HepG2 (cell line): Measurements from ENCODE around the gene HMGN5. TPM values are rescaled to one million over a fixed set of nuclear protein-coding genes. Genes with fewer than 3 reads are reported as not detected.

ENCODE experiments used
- ATAC-seq: fragments of 200-7000 bp; cut with Tn5 transposase; 3 replicates; pipeline ENCODE4 v1.9.1; 2020; ENCODE audit warnings: mild to moderate bottlenecking, moderate library complexity
- BruUV-seq: library from RNA; stranded (reverse); fragments of 400-500 nt; replicated peaks from 2 replicates; lab custom pipeline; 2021; lab: Mats Ljungman, UMichigan
- CTCF ChIA-PET: fragments of 300-600 bp; formaldehyde crosslinking; extraction: SDS; loops from one replicate; lab custom pipeline; 2021; ENCODE audit warnings: low total read pairs, inconsistent platforms, low intra/inter-chr PET ratio; lab: Yijun Ruan, JAX
- POLR2A ChIA-PET: fragments of 350-600 bp; sonication (Branson Sonifier 250); formaldehyde crosslinking; loops from one replicate; lab custom pipeline; 2020; ENCODE audit warnings: antibody characterized with exemption, inconsistent platforms; lab: Yijun Ruan, JAX
- DNase-seq: peaks from one replicate; pipeline ENCODE4 v3.0.0-alpha.2; 2015; ENCODE audit warnings: low spot score
- FAIRE-seq: peaks from 3 replicates; lab custom pipeline; 2011; peaks lifted over from hg19 to GRCh38; lab: Jason Lieb, UNC
- H2AFZ ChIP-seq: one replicate; pipeline ENCODE4 v1.6.1; 2011; ENCODE audit warnings: low read length, inconsistent platforms
- H3K27ac ChIP-seq: fragments of 300-600 bp; 3 replicates; pipeline ENCODE4 v1.8.0; 2011; ENCODE audit warnings: mixed run types, mild to moderate bottlenecking, mixed read lengths, low read length, inconsistent platforms; ENCODE audit not compliant: insufficient read depth; ENCODE audit errors: extremely low read length
- H3K27me3 ChIP-seq, 2 experiments: fragments of 200-600 bp in 1 of 2; 2 replicates in 1 of 2; 3 replicates in 1 of 2; pipeline versions ENCODE4 v1.6.0 to v1.8.0; 2011; ENCODE audit warnings: low read length in 2 of 2, mild to moderate bottlenecking in 2 of 2, moderate library complexity in 2 of 2, inconsistent platforms in 1 of 2; ENCODE audit not compliant: insufficient read depth in 2 of 2, control insufficient read depth in 1 of 2
- H3K36me3 ChIP-seq, 2 experiments: fragments of 200-600 bp in 1 of 2; replicated peaks in 1 of 2; 2 replicates in 1 of 2; 3 replicates in 1 of 2; pipeline versions ENCODE4 v1.5.1 to v1.8.0; 2011; ENCODE audit warnings: low read length in 2 of 2, inconsistent platforms in 1 of 2; ENCODE audit not compliant: insufficient read depth in 2 of 2, control insufficient read depth in 1 of 2
- H3K4me1 ChIP-seq: 2 replicates; pipeline ENCODE4 v1.5.1; 2012; ENCODE audit warnings: low read length, inconsistent platforms; ENCODE audit not compliant: insufficient read depth
- H3K4me2 ChIP-seq: 2 replicates; pipeline ENCODE4 v1.6.0; 2011; ENCODE audit warnings: low read depth, low read length, inconsistent platforms
- H3K4me3 ChIP-seq, 3 experiments: fragments of 200-600 bp in 1 of 3; sonication (generic), shearing (Covaris generic) in 1 of 3; replicated peaks in 1 of 3; 2 replicates each; pipeline ENCODE4 v1.5.1; 2011 to 2016; ENCODE audit warnings: low read length in 3 of 3, inconsistent platforms in 2 of 3, low read depth in 2 of 3, mild to moderate bottlenecking in 2 of 3, control low read depth in 1 of 3, mixed read lengths in 1 of 3; ENCODE audit not compliant: insufficient read depth in 1 of 3
- H3K79me2 ChIP-seq: one replicate; pipeline ENCODE4 v1.6.1; 2011; ENCODE audit warnings: low read length, inconsistent platforms; ENCODE audit not compliant: insufficient read depth
- H3K9ac ChIP-seq: 2 replicates; pipeline ENCODE4 v1.6.0; 2011; ENCODE audit warnings: mild to moderate bottlenecking, low read depth, low read length, inconsistent platforms; ENCODE audit not compliant: insufficient read depth
- H3K9me3 ChIP-seq: 2 replicates; pipeline ENCODE4 v1.5.1; 2012; ENCODE audit warnings: mild to moderate bottlenecking, low read length
- H4K20me1 ChIP-seq: 2 replicates; pipeline ENCODE4 v1.6.0; 2011; ENCODE audit warnings: inconsistent platforms, mild to moderate bottlenecking, low read length, moderate library complexity; ENCODE audit not compliant: insufficient read depth
- AGO2 ChIP-seq: fragments of 200-400 bp; formaldehyde crosslinking; optimal IDR thresholded peaks from 2 replicates; pipeline ENCODE3; 2017; ENCODE audit warnings: mild to moderate bottlenecking, low read depth, low read length, moderate library complexity
- CENPX ChIP-seq: sonication (generic); formaldehyde crosslinking; IDR thresholded peaks from 2 replicates; pipeline ENCODE4 v1.9.0; 2021; ENCODE audit warnings: mild to moderate bottlenecking, missing genetic modification reagents, moderate library complexity
- CTCF ChIP-seq: sonication (generic); formaldehyde crosslinking; IDR thresholded peaks from 2 replicates; pipeline ENCODE4 v1.5.0; 2020; ENCODE audit warnings: mild to moderate bottlenecking, missing genetic modification reagents, moderate library complexity
- DDIT3 ChIP-seq: sonication (generic); formaldehyde crosslinking; IDR thresholded peaks from 2 replicates; pipeline ENCODE4 v1.4.0; 2020; ENCODE audit warnings: mild to moderate bottlenecking, missing genetic modification reagents
- FOXA1 ChIP-seq, 2 experiments: fragments of 450-650 bp in 1 of 2; sonication (generic) in 1 of 2; formaldehyde crosslinking in 1 of 2; IDR thresholded peaks; 2 replicates each; pipeline versions ENCODE4 v1.4.0 to v1.6.1; 2016 to 2020; ENCODE audit warnings: missing genetic modification reagents in 1 of 2
- KDM4B ChIP-seq: sonication (generic); formaldehyde crosslinking; IDR thresholded peaks from 2 replicates; pipeline ENCODE4 v1.4.0; 2020; ENCODE audit warnings: missing genetic modification reagents
- KLF16 ChIP-seq, 2 experiments: sonication (generic) in 1 of 2; formaldehyde crosslinking in 1 of 2; IDR thresholded peaks; 2 replicates each; pipeline versions ENCODE4 v1.6.1 to v1.8.0; 2016 to 2023; ENCODE audit warnings: missing genetic modification reagents in 2 of 2, missing compliant biosample characterization in 1 of 2
- NFIB ChIP-seq: sonication (generic); formaldehyde crosslinking; IDR thresholded peaks from 2 replicates; pipeline ENCODE4 v1.9.0; 2021; ENCODE audit warnings: missing genetic modification reagents, mild to moderate bottlenecking, borderline replicate concordance
- NFRKB ChIP-seq: fragments of 450-650 bp; IDR thresholded peaks from 2 replicates; pipeline ENCODE4 v1.6.1; 2017
- PAX8 ChIP-seq: sonication (generic); formaldehyde crosslinking; IDR thresholded peaks from 2 replicates; pipeline ENCODE4 v1.8.0; 2022; ENCODE audit warnings: mild to moderate bottlenecking, missing genetic modification reagents, borderline replicate concordance
- TGIF2 ChIP-seq: IDR thresholded peaks from 2 replicates; pipeline ENCODE4 v1.6.1; 2016; ENCODE audit warnings: control low read depth, missing compliant biosample characterization
- THAP11 ChIP-seq: IDR thresholded peaks from 2 replicates; pipeline ENCODE4 v1.6.1; 2016; ENCODE audit warnings: missing biosample characterization, missing genetic modification reagents
- ZBTB8A ChIP-seq: sonication (generic); formaldehyde crosslinking; IDR thresholded peaks from 2 replicates; pipeline ENCODE4 v1.4.0; 2020; ENCODE audit warnings: mild to moderate bottlenecking, low read depth, missing genetic modification reagents, borderline replicate concordance
- ZNF264 ChIP-seq: sonication (generic); formaldehyde crosslinking; IDR thresholded peaks from 2 replicates; pipeline ENCODE4 v1.4.0; 2020; ENCODE audit warnings: missing genetic modification reagents
- ZNF652 ChIP-seq: IDR thresholded peaks from 2 replicates; pipeline ENCODE4 v1.6.1; 2016; ENCODE audit warnings: low read depth, borderline replicate concordance
- ZNF839 ChIP-seq: sonication (generic); formaldehyde crosslinking; IDR thresholded peaks from 2 replicates; pipeline ENCODE4 v1.4.0; 2020; ENCODE audit warnings: missing genetic modification reagents, mild to moderate bottlenecking, borderline replicate concordance
- WGBS: methylation state at CpG from one replicate; pipeline ENCODE4 v1.1.6; 2017; ENCODE audit warnings: low lambda C conversion rate; 5-methylcytosine and 5-hydroxymethylcytosine counted together
- in situ Hi-C: cut with HindIII; loops from 2 replicates; pipeline ENCODE4 v1.10.0; 2017; ENCODE audit warnings: low pct_unique_long_range_greater_than_20kb; ENCODE audit not compliant: extremely low pct_ligation_motif_present
- intact Hi-C: fragments of 100-400 bp; cut with micrococcal nuclease; formaldehyde crosslinking; loops from one replicate; pipeline ENCODE4 v1.10.0; 2022; ENCODE audit not compliant: unreplicated experiment
- polyA plus RNA-seq, 8 experiments: library from polyadenylated mRNA; depleted of rRNA in 3 of 8; stranded (reverse) in 7 of 8; unstranded in 1 of 8; fragments of >200 nt; fragmentation: Illumina TruSeq in 4 of 8; extraction: Trizol in 4 of 8; gene quantifications; 2 replicates each; pipeline versions ENCODE4 v1.2.1 to v1.2.3, GENCODE V29; 2011 to 2016; ENCODE audit warnings: low read depth in 4 of 8, missing spikeins in 1 of 8, mixed read lengths in 1 of 8; ENCODE audit not compliant: insufficient read depth in 1 of 8
- total RNA-seq, 5 experiments: library from RNA; depleted of rRNA; stranded (reverse); fragments of >200 nt; fragmentation: Illumina TruSeq; extraction: Trizol; gene quantifications; 2 replicates each; pipeline ENCODE4 v1.2.3, GENCODE V29; 2016; ENCODE audit warnings: low read depth in 1 of 5
- TF ChIP-seq, protein P1 (sequence below): sonication (generic); formaldehyde crosslinking; conservative IDR thresholded peaks from 2 replicates; pipeline ENCODE4 v1.4.0; 2020; ENCODE audit warnings: missing genetic modification reagents

The HMGN5 gene
- total and polyA plus RNA-seq, 2 of the 13 experiments (the other 11 are each of a cell fraction or from before 2014, with no cell fraction given), result 0.24 to 0.44 TPM

DNA sequence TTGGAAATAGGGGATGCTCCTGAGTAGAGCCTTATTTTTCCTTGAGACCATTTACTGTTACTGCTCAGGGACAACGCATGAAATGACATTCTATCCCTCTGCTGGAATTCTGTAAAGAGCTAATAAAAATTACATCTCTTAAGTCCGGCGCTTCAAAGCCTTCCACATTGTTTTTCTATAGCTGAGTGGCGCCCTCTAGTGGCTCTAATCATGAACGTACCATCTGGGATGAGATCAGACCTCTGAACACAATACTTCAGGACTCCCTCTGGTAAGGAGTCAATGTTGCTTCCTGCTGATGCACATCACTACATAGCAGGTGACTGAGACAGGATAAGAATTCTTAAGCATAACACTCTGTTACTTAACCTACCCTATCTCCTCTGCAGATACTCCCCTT lies 6.0 kb downstream of the HMGN5 start:
- H4K20me1 ChIP-seq, result no peaks in the 10 kb centered on the region
- no peak for TF ChIP-seq NFRKB
- no peak for TF ChIP-seq NFIB (CRISPR knock-in tag)
- TF ChIP-seq ZBTB8A (CRISPR knock-in tag), result no peak
- TF ChIP-seq PAX8 (CRISPR knock-in tag), result no peak
- TF ChIP-seq FOXA1 (IDR thresholded peaks at IDR 0.05), result no peak
- no peak for TF ChIP-seq FOXA1 (CRISPR knock-in tag; IDR thresholded peaks at IDR 0.05)
- peak; percentile 57 for TF ChIP-seq CTCF
- TF ChIP-seq KDM4B, result no peak
- TF ChIP-seq, all 625 proteins: peak for 1
- Histone ChIP-seq H2AFZ (no peak overlapping the region), H3K27me3 (no peaks in the 10 kb centered on the region), H3K4me2 (no peak overlapping the region), H3K36me3 (no peaks in the 10 kb centered on the region), H3K4me3 (no peak overlapping the region), H3K9ac (no peak overlapping the region), H3K27ac (no peak overlapping the region), H3K4me1 (no peaks in the 10 kb centered on the region), H3K79me2 (no peaks in the 10 kb centered on the region), H3K9me3 (no peaks in the 10 kb centered on the region)
- 0% methylated on average over 5 of the region's 5 CpGs for WGBS
- ATAC-seq (peak; percentile 87), DNase-seq (peak; percentile 27), FAIRE-seq (no peak)
- intact Hi-C loops (loop anchor here (5.0 kb wide), 1 partner anchor 318 kb away; no protein-coding TSS in a partner anchor), in situ Hi-C loops (no loop called here)
- CTCF ChIA-PET, result no interaction called here
- POLR2A ChIA-PET, result no interaction called here
- no TSS peak for BruUV-seq

DNA sequence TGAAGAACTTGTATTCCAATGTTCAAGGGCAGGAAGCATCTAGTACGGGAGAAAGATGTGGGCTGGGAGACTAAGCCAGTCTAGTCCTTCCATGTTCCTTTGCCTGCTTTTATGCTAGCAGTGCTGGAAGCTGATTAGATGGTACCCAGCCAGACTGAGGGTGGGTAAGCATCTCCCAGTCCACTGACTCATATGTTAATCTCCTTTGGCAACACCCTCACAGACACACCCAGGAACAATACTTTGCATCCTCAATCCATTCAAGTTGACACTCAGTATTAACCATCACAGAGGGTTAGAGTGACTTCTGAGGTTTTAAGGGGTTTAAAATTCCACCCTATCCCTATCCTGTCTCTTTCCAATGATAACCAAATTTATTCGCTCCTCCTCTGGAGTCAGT lies 6.5 kb downstream of the HMGN5 start:
- intact Hi-C loops (loop anchor here (5.0 kb wide), 1 partner anchor 318 kb away; no protein-coding TSS in a partner anchor), in situ Hi-C loops (no loop called here)
- FAIRE-seq (no peak), DNase-seq (no peak), ATAC-seq (no peak)
- no peak overlapping the region for H3K9ac ChIP-seq
- ChIA-PET POLR2A (no interaction called here), CTCF (no interaction called here)
- no peak overlapping the region for H2AFZ ChIP-seq
- H3K27me3 ChIP-seq, result no peaks in the 10 kb centered on the region
- no peak overlapping the region for H3K4me2 ChIP-seq
- WGBS, result 46% methylated on average over 2 of the region's 2 CpGs
- no peaks in the 10 kb centered on the region for H3K9me3 ChIP-seq
- no peaks in the 10 kb centered on the region for H3K36me3 ChIP-seq
- BruUV-seq, result no TSS peak
- no peak overlapping the region for H3K4me3 ChIP-seq
- no peaks in the 10 kb centered on the region for H4K20me1 ChIP-seq
- no peaks in the 10 kb centered on the region for H3K4me1 ChIP-seq
- H3K79me2 ChIP-seq, result no peaks in the 10 kb centered on the region
- H3K27ac ChIP-seq, result no peak overlapping the region
- TF ChIP-seq THAP11, result no peak
- TF ChIP-seq ZNF839 (CRISPR knock-in tag), result no peak
- no peak for TF ChIP-seq ZNF652 (CRISPR knock-in tag)
- TF ChIP-seq CENPX, result no peak
- no peak for TF ChIP-seq TGIF2
- TF ChIP-seq, protein P1, sequence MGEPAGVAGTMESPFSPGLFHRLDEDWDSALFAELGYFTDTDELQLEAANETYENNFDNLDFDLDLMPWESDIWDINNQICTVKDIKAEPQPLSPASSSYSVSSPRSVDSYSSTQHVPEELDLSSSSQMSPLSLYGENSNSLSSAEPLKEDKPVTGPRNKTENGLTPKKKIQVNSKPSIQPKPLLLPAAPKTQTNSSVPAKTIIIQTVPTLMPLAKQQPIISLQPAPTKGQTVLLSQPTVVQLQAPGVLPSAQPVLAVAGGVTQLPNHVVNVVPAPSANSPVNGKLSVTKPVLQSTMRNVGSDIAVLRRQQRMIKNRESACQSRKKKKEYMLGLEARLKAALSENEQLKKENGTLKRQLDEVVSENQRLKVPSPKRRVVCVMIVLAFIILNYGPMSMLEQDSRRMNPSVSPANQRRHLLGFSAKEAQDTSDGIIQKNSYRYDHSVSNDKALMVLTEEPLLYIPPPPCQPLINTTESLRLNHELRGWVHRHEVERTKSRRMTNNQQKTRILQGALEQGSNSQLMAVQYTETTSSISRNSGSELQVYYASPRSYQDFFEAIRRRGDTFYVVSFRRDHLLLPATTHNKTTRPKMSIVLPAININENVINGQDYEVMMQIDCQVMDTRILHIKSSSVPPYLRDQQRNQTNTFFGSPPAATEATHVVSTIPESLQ (CRISPR knock-in tag), result no peak
- no peak for TF ChIP-seq DDIT3 (CRISPR knock-in tag)
- no peak for TF ChIP-seq ZNF264 (CRISPR knock-in tag)
- no peak for TF ChIP-seq AGO2
- no peak for TF ChIP-seq KLF16 (CRISPR knock-in tag; IDR thresholded peaks at IDR 0.05)
